Measurements from ENCODE around the gene PPIB. TPM values are rescaled to one million over a fixed set of nuclear protein-coding genes. Genes with fewer than 3 reads are reported as not detected.
"Not testable (repeated sequence)": the region's sequence is repeated elsewhere in the genome, so short reads cannot be mapped to it uniquely, and the experiment has no call there.

The PPIB gene
- total RNA-seq, 1 donor from 2014 or later, result 1,074 TPM

DNA sequence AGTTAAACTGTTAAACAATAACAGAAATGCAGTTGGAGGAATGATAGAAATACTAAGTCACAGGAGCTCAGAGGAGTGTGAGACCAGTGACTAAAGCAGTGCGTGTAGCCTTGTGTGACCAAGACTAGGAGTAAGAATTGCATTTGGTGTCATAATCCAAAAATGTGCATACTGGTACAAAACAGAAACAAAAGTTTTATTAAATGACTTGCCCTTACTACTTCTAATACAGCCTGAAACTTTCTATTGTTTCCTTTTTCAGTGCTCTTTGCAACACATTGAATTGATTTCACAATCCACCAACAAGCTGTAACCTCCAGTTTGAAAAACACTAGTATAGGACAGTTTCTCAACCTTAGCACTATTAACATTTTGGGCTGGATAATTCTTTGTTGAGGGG, 49.9 kb downstream of the PPIB start:
- Histone ChIP-seq H3K36me3 (ENCODE audit: control insufficient read depth, insufficient read depth, low read length) (peaks cover 4% of the 10 kb centered on the region), H3K27me3 (ENCODE audit: control insufficient read depth, insufficient read depth, low read length) (no peaks in the 10 kb centered on the region), H3K4me3 (ENCODE audit: low read depth, low read length) (no peak overlapping the region)
- DNase-seq (ENCODE audit: low read depth), result no peak
- FAIRE-seq, result no peak
- TF ChIP-seq, protein P1, sequence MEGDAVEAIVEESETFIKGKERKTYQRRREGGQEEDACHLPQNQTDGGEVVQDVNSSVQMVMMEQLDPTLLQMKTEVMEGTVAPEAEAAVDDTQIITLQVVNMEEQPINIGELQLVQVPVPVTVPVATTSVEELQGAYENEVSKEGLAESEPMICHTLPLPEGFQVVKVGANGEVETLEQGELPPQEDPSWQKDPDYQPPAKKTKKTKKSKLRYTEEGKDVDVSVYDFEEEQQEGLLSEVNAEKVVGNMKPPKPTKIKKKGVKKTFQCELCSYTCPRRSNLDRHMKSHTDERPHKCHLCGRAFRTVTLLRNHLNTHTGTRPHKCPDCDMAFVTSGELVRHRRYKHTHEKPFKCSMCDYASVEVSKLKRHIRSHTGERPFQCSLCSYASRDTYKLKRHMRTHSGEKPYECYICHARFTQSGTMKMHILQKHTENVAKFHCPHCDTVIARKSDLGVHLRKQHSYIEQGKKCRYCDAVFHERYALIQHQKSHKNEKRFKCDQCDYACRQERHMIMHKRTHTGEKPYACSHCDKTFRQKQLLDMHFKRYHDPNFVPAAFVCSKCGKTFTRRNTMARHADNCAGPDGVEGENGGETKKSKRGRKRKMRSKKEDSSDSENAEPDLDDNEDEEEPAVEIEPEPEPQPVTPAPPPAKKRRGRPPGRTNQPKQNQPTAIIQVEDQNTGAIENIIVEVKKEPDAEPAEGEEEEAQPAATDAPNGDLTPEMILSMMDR (IDR thresholded peaks at IDR 0.05; ENCODE audit: insufficient read depth, low read length, severe bottlenecking), result no peak

DNA sequence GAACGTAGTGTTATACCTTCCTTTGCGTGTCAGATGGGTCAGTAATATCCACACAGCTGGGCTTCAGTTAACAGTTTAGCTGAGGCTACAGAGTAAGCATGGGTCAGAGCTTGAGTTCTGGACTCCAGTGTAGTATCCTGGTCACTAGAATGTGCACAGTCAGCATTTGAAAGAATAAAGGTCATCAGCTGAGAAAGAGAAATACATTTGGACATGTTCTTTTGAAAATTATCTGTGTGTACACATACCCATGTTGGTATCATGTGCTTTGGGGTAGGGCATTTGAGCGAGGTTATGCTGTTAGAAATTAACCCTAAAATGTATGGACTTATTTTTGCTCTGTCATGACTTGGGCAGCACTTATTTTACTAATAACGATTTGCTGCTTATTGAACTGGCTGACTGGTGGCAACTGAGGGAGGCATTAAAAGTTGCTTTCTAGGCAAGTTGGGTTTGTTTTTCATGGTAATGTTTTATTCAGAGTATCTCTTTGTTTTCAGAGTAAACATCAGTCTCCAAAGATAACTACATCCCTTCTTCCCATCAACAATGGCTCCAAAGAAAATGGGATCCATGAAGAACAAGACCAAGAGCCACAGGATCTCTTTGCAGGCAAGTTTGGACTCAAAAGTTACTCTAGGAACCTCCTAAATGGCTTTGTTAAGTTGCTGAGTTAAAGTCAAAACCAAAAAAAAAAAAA, 50.6 kb downstream of the PPIB start:
- no peak for FAIRE-seq
- no peak for DNase-seq (ENCODE audit: low read depth)
- peaks cover 2% of the 10 kb centered on the region for H3K36me3 ChIP-seq (ENCODE audit: control insufficient read depth, insufficient read depth, low read length)
- no peaks in the 10 kb centered on the region for H3K27me3 ChIP-seq (ENCODE audit: control insufficient read depth, insufficient read depth, low read length)
- TF ChIP-seq, protein P1 (IDR thresholded peaks at IDR 0.05; ENCODE audit: insufficient read depth, low read length, severe bottlenecking), result no peak
- H3K4me3 ChIP-seq (ENCODE audit: low read depth, low read length), result no peak overlapping the region

DNA sequence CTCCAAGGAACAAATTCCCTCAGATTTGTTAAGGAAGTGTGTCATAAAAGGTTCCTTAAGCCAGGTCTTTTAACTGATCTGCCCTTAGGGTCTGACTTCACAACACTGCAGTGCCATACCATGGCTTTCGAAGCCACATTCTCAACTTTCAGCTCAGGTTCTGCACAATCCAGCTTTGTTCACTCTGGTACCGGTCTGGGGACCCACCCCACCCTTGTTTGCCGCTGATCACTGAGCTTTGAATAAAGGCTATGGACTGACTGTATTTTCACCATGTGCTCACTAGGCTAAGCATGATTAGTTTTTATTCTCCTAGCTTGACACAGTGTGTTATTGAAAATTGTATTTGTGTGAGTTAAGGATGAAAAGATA, 51.2 kb downstream of the PPIB start:
- no peak for FAIRE-seq
- TF ChIP-seq, protein P1 (IDR thresholded peaks at IDR 0.05; ENCODE audit: insufficient read depth, low read length, severe bottlenecking), result no peak
- Histone ChIP-seq H3K27me3 (ENCODE audit: control insufficient read depth, insufficient read depth, low read length) (no peaks in the 10 kb centered on the region), H3K36me3 (ENCODE audit: control insufficient read depth, insufficient read depth, low read length) (peaks cover 2% of the 10 kb centered on the region), H3K4me3 (ENCODE audit: low read depth, low read length) (no peak overlapping the region)
- DNase-seq (ENCODE audit: low read depth), result no peak

DNA sequence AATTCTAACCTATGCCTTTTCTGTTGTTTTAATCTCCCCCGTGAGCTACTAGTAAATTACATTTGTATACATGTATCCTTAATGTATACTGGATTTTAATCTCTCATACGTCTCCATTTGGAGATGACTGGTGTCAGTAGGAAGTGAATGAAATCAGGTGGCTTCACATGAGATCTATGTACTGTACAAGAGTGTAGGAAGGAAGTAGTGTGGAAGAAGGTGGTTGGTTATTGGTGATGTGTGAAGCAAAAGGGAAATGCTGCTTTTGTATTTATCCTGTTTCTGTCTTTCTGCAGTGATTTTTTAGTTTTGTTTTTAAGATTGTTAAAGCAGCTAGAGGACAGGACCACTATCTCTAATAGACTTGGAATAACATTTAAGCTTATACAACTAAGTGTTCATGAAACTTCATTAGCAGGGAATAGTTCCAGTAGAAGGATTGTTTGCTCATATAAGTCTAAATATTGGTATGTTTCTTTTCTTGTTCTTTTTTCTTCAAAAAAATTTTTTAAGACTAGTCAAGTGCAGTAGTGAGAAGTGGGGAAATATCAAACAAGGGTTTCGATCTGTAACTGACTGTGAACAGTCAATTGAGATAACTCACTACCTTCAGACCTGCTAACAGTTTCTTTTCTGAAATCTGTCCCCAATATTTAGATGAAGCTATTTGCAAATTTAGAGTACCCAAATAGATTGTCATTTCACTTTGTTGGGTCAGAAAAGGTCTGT, 51.7 kb downstream of the PPIB start:
- no peak for FAIRE-seq
- Histone ChIP-seq H3K27me3 (ENCODE audit: control insufficient read depth, insufficient read depth, low read length) (no peaks in the 10 kb centered on the region), H3K36me3 (ENCODE audit: control insufficient read depth, insufficient read depth, low read length) (peaks cover 2% of the 10 kb centered on the region), H3K4me3 (ENCODE audit: low read depth, low read length) (no peak overlapping the region)
- TF ChIP-seq, protein P1 (IDR thresholded peaks at IDR 0.05; ENCODE audit: insufficient read depth, low read length, severe bottlenecking), result no peak
- DNase-seq (ENCODE audit: low read depth), result no peak

DNA sequence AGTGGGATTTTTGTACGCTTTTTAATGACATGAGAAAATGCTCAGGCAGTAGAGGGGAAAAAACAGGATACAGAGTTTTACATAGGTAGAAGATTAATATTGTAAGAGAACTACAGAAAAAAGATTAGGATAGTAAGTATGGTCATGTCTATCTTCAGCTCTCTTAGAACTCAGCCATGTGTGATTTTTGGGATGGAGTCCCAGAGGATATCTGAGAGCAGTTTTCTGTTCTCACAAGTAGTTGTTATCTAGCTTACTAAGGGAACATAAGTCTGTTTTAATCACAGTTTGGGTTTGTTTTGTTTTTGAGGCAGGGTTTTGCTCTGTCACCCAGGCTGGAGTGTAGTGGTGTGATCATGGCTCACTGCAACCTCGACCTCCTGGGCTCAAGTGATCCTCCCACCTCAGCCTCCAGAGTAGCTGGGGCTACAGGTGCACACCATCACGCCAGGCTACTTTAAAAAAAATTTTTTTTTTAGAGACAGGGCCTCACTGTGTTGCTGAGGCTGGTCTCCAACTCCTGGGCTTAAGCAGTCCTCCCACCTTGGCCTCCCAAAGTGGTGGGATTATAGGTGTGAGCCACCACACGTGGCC, 52.6 kb downstream of the PPIB start:
- not testable (repeated sequence) for H3K36me3 ChIP-seq (ENCODE audit: control insufficient read depth, insufficient read depth, low read length); FAIRE-seq; DNase-seq (ENCODE audit: low read depth)

DNA sequence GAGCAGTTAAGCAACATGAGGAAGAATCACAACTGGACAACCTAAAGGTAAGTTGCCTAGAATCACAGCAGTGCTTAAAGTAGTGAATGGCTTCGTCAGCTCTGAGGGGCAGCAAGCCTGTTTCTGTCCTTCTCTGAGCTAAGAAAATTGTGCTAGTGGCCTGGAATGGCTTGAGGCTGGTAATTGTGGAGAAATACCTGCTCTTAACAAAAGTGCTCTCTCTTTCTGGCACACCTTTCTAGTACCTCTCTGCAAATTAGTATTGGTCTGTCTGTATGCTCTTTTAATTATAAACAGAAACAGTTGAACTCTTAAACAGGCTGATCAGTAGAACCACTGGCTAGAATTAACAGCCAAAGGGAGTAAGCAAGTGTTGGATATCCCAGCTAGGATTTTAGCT, 55.5 kb downstream of the PPIB start:
- DNase-seq (ENCODE audit: low read depth) (no peak), FAIRE-seq (no peak)
- TF ChIP-seq, protein P1 (IDR thresholded peaks at IDR 0.05; ENCODE audit: insufficient read depth, low read length, severe bottlenecking), result no peak
- no peak overlapping the region for H3K4me3 ChIP-seq (ENCODE audit: low read depth, low read length)
- H3K27me3 ChIP-seq (ENCODE audit: control insufficient read depth, insufficient read depth, low read length), result no peaks in the 10 kb centered on the region
- H3K36me3 ChIP-seq (ENCODE audit: control insufficient read depth, insufficient read depth, low read length), result no peaks in the 10 kb centered on the region

More for the DNA sequence above, 52.6 kb downstream of the PPIB start:
- not testable (repeated sequence) for H3K4me3 ChIP-seq (ENCODE audit: low read depth, low read length); H3K27me3 ChIP-seq (ENCODE audit: control insufficient read depth, insufficient read depth, low read length)

Measured in bronchial epithelial cell (primary cell).